ENCODE data around the gene CLEC4C.
"Not testable (repeated sequence)": the region's sequence is repeated elsewhere in the genome, so short reads cannot be mapped to it uniquely, and the experiment has no call there.

Gene CLEC4C

DNA sequence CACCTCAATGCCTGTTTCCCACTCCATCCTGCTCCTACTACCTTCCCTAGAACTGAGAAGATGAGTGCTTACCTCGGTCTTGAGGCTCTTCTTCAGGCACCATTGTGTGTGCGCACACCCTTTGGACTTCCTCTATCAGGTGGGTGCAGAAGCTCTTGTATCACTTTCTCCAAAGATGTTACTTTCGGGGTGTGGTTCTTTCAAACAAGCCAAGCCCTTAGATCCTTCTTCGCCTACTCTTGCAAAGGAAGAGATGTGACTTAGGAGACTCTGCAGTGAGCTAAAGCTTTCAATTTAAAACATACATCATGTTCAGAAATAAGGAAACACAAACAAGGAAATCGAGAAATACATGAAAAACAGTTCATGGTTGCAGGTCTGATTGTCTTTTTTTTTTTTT, at the start of gene CLEC4C:
Gene CLEC4C, minus strand, starts transcription at position 130 of the 400 bp plus-strand sequence. Its CDS starts 27 bp downstream, at position 103.
- DNase-seq: no peak

- no peak for DNase-seq
Measured at GRCh38 chr12:7793211-7793610, 46.0 kb upstream of the CLEC4C start.

DNA sequence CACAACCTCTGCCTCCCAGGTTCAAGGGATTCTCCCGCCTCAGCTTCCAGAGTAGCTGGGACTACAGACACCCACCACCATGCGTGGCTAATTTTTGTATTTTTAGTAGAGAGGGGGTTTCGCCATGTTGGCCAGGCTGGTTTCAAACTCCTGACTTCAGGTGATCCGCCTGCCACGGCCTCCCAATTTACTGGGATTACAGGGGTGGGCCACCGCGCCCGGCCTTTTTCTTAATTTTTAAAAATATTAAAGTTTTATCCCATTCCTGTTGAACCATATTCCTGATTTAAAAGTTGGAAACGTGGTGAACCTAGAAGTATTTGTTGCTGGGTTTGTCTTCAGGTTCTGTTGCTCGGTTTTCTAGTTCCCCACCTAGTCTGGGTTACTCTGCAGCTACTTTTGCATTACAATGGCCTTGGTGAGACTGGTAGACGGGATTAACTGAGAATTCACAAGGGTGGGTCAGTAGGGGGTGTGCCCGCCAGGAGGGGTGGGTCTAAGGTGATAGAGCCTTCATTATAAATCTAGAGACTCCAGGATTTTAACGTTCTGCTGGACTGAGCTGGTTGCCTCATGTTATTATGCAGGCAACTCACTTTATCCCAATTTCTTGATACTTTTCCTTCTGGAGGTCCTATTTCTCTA, 41.8 kb upstream of the CLEC4C start, which contains the start of gene NANOG:
Gene NANOG, plus strand, starts transcription at position 519 of the 645 bp plus-strand sequence. CDS start 213 bp downstream, outside the sequence.
- DNase-seq: not testable (repeated sequence)

DNA sequence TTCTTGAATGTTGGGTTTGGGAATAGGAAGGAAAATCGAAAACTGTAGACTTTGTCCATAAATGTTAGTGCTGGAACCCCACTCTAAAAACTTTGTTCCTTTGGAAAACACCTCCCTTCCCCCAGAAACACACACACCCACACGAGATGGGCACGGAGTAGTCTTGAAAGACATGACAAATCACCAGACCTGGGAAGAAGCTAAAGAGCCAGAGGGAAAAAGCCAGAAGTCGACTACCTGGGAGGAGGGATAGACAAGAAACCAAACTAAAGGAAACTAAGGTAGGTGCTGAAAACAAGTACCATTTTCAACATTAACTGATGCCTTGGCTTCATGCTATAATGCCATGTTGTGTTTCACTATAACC, 41.1 kb upstream of the CLEC4C start:
- no peak for DNase-seq

DNA sequence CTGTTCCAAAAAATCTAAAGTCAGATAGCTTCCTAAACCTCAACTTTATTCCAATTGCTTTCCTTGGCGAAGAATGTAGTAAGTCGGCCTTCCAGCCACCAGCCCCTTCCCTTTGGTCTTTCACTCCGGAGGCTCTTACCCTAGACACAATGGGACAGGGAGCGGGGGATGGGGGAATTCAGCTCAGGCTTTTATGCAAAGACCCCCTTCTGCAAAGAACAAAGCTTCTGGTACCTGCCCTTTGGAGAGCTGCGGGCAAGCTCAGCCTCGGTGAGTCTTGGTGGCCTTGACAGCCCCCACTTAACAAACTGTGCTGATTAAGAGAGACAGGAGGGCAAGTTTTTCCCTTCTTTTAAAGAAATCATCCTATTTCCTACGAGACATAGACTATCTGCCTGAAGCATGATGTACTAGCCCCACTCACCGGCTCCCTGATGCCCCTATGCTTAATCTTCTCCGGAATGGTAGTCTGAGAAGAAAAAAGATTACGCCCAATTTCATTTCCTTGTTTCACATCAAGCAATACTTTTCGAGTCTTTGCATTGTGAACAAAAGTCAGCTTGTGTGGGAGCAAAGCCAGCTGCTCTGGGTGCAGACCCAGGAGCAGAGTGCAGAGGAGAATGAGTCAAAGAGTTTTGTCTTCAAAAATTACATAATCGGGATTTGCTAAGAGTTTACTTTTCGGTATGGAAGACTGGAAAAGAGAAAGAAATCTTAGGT, 40.6 kb upstream of the CLEC4C start:
- DNase-seq: no peak

DNA sequence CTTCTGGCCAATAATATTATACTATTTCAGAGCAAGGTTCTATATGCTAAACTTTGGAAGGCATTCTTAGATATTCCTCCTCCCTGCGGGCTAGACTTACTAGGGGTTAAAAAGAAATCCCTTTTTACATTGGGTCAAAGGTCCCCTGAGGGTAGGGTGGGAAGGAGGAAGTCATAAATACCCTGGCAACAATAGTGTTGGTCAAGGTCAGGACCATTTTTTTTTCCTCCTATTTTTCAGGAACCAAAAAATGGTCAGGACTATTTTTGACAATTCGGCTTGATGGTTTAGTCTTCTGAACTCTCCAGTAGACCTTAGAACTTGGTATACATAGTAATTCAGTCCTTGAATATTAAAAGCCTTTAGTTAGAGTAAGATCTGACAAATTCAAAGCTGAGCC, 37.5 kb upstream of the CLEC4C start:
- DNase-seq: no peak

DNA sequence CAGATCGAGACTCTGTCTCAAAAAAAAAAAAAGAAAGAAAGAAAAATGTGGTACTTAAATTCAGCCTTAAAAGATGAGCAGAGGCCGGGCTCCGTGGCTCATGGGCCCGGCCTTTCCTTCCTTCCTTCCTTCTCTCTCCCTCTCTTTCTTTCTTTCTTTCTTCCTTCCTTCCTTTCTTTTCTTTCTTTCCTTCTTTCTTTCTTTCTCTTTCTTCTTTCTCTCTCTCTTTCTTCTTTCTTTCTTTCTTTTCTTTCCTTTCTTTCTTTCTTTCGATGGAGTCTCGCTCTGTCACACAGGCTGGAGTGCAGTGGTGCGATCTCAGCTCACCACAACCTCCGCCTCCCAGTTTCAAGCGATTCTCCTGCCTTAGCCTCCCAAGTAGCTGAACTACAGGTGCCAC, 36.3 kb upstream of the CLEC4C start:
- DNase-seq: not testable (repeated sequence)

- DNase-seq: no peak
Measured at GRCh38 chr12:7782055-7782454, 34.9 kb upstream of the CLEC4C start.

GRCh38 chr12:7781274-7781673, 34.1 kb upstream of the CLEC4C start:
- DNase-seq: no peak

GRCh38 chr12:7769999-7770398, 22.8 kb upstream of the CLEC4C start:
- no peak for DNase-seq

- DNase-seq: no peak
Measured at GRCh38 chr12:7758766-7759140, 11.6 kb upstream of the CLEC4C start.

- no peak for DNase-seq
Measured at GRCh38 chr12:7756993-7757392, 9.8 kb upstream of the CLEC4C start.

DNA sequence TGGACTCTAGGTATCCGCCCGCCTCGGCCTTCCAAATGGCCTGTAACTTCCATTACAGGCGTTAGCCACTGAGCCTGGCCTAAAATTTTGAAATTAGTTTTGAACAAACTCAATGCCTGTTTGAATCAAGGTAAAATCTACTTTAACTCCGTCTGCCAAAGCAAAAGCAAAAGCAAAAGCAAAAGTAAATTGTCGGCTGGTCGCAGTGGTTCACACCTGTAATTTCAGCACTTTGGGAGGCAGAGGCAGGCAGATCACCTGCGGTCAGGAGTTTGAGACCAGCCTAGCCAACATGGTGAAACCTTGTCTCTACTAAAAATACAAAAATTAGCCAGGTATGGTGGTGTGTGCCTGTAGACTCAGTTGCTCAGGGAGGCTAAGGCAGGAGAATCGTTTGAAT, 8.5 kb upstream of the CLEC4C start:
- not testable (repeated sequence) for DNase-seq

GRCh38 chr12:7751941-7752922, 5.1 kb upstream of the CLEC4C start:
- not testable (repeated sequence) for DNase-seq

GRCh38 chr12:7751394-7751793, 4.2 kb upstream of the CLEC4C start:
- no peak for DNase-seq

DNA sequence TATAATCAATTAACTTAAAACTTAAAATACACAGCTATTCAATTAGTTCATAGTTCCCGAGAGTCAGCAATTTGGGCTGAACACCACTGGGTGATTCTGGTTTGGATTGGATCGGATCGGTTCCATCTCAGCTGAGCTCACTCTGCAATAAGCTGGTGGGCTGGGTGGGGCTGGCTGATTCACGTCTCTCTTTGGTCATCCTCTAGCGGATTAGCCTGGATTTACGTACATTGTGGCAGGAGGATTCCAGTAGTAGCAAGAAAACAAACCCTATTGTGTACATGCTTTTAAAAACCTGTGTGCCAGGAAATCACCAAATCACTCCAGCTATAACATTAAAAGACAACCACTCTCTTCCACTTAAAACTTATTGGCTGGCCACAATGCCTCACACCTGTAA, 3.2 kb upstream of the CLEC4C start:
- no peak for DNase-seq

DNA sequence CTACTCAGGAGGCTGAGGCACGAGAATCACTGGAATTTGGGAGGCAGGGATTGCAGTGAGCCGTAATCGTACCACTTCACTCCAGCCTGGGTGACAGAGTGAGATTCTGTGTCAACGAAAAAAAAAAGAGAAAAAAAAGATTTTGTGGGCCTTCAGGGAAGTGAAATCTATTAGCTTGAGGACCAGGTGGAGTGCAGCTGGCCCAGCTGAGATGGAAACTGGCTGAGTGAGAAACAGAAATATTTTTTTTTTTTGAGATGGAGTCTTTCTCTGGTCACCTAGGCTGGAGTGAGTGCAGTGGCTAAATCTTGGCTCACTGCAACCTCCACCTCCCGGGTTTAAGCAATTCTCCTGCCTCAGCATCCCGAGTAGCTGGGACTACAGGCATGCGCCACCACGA, 2.3 kb upstream of the CLEC4C start:
- no peak for DNase-seq

DNA sequence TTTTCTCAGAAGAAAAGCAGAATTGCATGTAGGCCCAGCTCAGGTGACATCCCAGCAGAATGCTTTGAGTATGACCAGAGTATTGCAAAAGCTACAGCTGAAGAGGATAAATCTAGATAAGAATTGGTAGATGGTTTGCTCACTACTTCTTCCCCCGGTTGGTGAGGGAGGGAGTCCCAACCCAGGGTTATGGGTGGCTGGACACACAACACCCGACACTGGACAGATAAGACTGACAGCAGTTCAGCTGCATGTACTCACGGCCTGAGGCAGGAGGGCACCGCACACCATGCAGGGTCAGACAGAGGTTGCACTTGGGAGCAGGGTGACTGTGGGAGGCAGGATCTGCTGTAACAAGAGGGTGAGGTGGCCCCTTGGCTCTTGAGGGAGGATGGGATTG, 1.7 kb upstream of the CLEC4C start:
- DNase-seq: no peak

DNA sequence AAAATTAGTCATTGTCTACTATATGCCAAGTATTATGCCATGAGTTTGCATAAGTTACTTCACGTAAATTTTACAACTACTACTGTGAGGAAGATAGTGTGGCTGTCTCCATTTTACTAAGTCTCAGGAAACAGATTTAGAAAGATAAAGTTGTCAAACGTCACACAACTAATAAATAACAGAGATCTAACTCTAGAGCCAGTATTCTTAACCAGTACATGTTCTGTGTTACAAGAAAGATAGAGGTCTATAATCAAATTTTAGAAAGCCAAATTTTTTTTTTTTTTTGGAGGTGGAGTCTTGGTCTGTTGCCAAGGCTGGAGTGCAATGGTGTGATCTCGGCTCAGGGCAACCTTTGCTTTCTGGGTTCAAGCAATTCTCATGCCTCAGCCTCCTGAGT, 14.2 kb downstream of the CLEC4C start:
- DNase-seq: no peak

GRCh38 chr12:7731486-7731885, 15.7 kb downstream of the CLEC4C start:
- no peak for DNase-seq

DNA sequence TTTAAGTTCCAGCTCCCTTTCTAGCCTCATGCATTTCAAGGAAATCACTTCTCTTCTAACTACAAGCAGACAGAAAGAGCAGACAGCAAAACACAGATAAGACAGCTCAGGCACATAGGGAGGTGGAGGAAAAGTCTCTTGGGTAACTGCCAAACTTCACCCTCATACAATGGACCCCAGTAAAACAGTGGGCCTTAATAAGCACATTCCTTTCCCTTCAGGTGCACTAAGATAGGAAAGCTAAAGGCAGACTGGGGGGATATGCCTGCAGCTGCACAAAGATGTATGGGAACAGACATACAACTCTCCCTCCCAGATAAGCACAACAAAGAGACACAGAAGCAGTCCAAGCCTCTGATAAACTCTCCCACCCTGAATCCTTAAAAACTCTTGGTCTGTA, 16.2 kb downstream of the CLEC4C start:
- DNase-seq: not testable (repeated sequence)

DNA sequence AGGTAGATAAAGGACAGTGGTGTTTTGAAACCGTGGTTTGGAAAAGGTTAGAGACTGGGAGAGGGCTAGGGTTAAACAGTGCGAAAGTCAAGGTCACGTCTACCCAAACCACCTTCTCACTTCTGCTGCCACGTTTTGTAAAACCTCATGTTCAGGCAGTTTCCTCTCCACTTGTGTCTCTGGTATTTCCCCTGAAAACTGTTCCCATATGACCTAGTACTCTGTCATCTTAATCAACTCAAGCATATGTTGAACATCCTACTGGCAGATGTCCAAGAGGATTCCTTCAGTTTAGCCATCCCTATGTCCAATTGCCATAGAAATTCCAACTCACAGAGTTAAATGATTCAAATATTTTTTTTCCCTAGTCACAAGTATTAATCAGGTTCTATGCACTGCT, 17.4 kb downstream of the CLEC4C start:
- no peak for DNase-seq

DNA sequence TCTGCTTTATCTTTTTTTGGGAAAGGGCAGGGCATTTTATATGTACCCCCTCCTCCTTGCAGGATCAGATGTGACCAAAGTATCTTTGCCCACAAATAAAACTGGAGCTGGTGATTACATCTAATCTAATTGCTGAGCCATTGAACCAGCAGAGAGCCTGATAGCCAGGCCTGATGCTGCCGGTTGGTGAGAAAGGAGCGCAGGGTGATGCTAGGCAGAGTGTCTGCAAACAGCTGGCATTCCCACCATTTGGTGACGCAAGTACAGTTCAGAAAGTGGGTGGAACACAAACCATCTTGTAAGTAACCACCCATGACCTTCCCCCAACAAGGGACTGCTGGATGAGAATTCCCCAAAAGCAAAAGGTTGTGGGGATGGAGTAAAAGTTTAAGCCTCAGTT, 23.2 kb downstream of the CLEC4C start:
- DNase-seq: no peak
